K562 treated with DMSO at 1 percent for 4 hours (cell line): ENCODE results near the gene SSX1. TPM values are rescaled to one million over a fixed set of nuclear protein-coding genes. Genes with fewer than 3 reads are reported as not detected.

Source experiments
- total RNA-seq: library from RNA; unstranded; fragments of 300-600 nt; gene quantifications from 2 replicates; pipeline ENCODE4 v1.2.3, GENCODE V29; 2022; ENCODE audit not compliant: insufficient read depth

The SSX1 gene
- total RNA-seq, result 76.5 and 84.7 TPM in 2 replicates

GRCh38 chrX:48255062-48255796 is at the start of gene SSX1:
TSS of gene SSX1 (plus strand) at chrX:48255392. CDS start at chrX:48257242, 1,850 bp downstream.

Other genes with a start within 250 kb of the SSX1 start
- not detected in 2 replicates for gene SPACA5, start 248.4 kb upstream of the SSX1 start, total RNA-seq
- gene ZNF630, start 183.8 kb upstream of the SSX1 start, total RNA-seq, result 0.30 TPM in 1 of 2 replicates, not detected in the other
- not detected in 2 replicates for gene SPACA5B, start 124.8 kb upstream of the SSX1 start, total RNA-seq
- 1.1 TPM in 1 of 2 replicates, not detected in the other for gene SSX5, start 58.6 kb upstream of the SSX1 start, total RNA-seq
- 37.5 and 59.9 TPM in 2 replicates for gene SSX3, start 101.3 kb downstream of the SSX1 start, total RNA-seq
- gene SSX4, start 128.1 kb downstream of the SSX1 start, total RNA-seq, result 8.4 and 12.7 TPM in 2 replicates
- 8.4 and 12.7 TPM in 2 replicates for gene SSX4B, start 156.6 kb downstream of the SSX1 start, total RNA-seq
- gene SLC38A5, start 214.9 kb downstream of the SSX1 start, total RNA-seq, result 61.8 and 67.2 TPM in 2 replicates
- gene FTSJ1, start 220.8 kb downstream of the SSX1 start, total RNA-seq, result 44.9 and 55.6 TPM in 2 replicates